ENCODE measurements around the gene APOC3.

Gene APOC3

GRCh38 chr11:116823031-116823843 is 6.5 kb upstream of the APOC3 start, which contains the start of gene APOA4:
Gene APOA4, minus strand, starts transcription at chr11:116823304. Its CDS starts 113 bp downstream, at chr11:116823191.
- no CpG with 5 or more reads among the region's 16 CpGs for WGBS, 2 donors (ENCODE audit: extremely low coverage in 2 of 2, insufficient read length in 2 of 2, insufficient replicate concordance in 1 of 2)
- no peak within 1 kb of the TSS for H3K4me3 ChIP-seq (ENCODE audit: low read length in 2 of 2)
- H4K8ac ChIP-seq (ENCODE audit: low read depth, low read length), result peak within 1 kb of the TSS; percentile 65
- no peak within 1 kb of the TSS for H2BK5ac ChIP-seq (ENCODE audit: low read length)
- no peak within 1 kb of the TSS for H3K14ac ChIP-seq (ENCODE audit: low read length)
- H3K18ac ChIP-seq (ENCODE audit: low read length), result peak within 1 kb of the TSS; percentile 38
- H3K9me3 ChIP-seq (replicated peaks in 1 of 2; ENCODE audit: control insufficient read depth in 2 of 2, insufficient read depth in 1 of 2, low read depth in 1 of 2, low read length in 2 of 2), result no peaks in the 10 kb centered on the region
- H3K4me1 ChIP-seq (ENCODE audit: control insufficient read depth in 2 of 2, insufficient read depth in 1 of 2, low read depth in 1 of 2, low read length in 2 of 2), result peaks cover 0 to 4% of the 10 kb centered on the region in 2 donors
- H2AFZ ChIP-seq (ENCODE audit: low read length), result no peak within 1 kb of the TSS
- no peaks in the 10 kb centered on the region for H3K79me1 ChIP-seq (ENCODE audit: low read depth, low read length)
- H3K9ac ChIP-seq (ENCODE audit: low read depth, low read length, poor library complexity), result peak within 1 kb of the TSS; percentile 9
- no peak within 1 kb of the TSS for H3K4me2 ChIP-seq (ENCODE audit: insufficient read depth, low read length, poor library complexity, severe bottlenecking)
- peaks cover 0 to 8% (median 1%) of the 10 kb centered on the region in 3 experiments for H3K27me3 ChIP-seq (ENCODE audit: control insufficient read depth in 3 of 3, insufficient read depth in 3 of 3, low read depth in 1 of 3, low read length in 3 of 3)
- H2BK15ac ChIP-seq (ENCODE audit: low read length), result peak within 1 kb of the TSS; percentile 87
- no peak within 1 kb of the TSS for H4K91ac ChIP-seq (ENCODE audit: low read depth, low read length, poor library complexity)
- H2BK12ac ChIP-seq (ENCODE audit: low read length), result peak within 1 kb of the TSS; percentile 22
- no peak within 1 kb of the TSS for H3K27ac ChIP-seq (replicated peaks; ENCODE audit: low read length)
- no peak within 1 kb of the TSS for H3K23ac ChIP-seq (ENCODE audit: low read depth, low read length, poor library complexity)
- H2AK5ac ChIP-seq (ENCODE audit: low read depth, low read length), result peak within 1 kb of the TSS; percentile 11
- H3K4ac ChIP-seq (ENCODE audit: low read length), result no peak within 1 kb of the TSS
- DNase-seq (ENCODE audit: low spot score), result no peak
- H3K36me3 ChIP-seq (replicated peaks in 1 of 2; ENCODE audit: control insufficient read depth in 2 of 2, insufficient read depth in 2 of 2, low read length in 2 of 2), result no peaks in the 10 kb centered on the region
- no peak within 1 kb of the TSS for H2BK120ac ChIP-seq (ENCODE audit: low read depth, low read length)

- WGBS, 2 donors (ENCODE audit: extremely low coverage in 2 of 2, insufficient read length in 2 of 2, insufficient replicate concordance in 1 of 2), result no CpG with 5 or more reads among the region's 5 CpGs
- Histone ChIP-seq H3K27ac (replicated peaks; ENCODE audit: low read length) (no peak overlapping the region), H4K8ac (ENCODE audit: low read depth, low read length) (no peak overlapping the region), H3K9ac (ENCODE audit: low read depth, low read length, poor library complexity) (no peak overlapping the region), H2AK5ac (ENCODE audit: low read depth, low read length) (no peak overlapping the region), H2BK12ac (ENCODE audit: low read length) (no peak overlapping the region), H3K4me2 (ENCODE audit: insufficient read depth, low read length, poor library complexity, severe bottlenecking) (no peak overlapping the region), H3K27me3 (ENCODE audit: control insufficient read depth in 3 of 3, insufficient read depth in 3 of 3, low read depth in 1 of 3, low read length in 3 of 3) (peaks cover 0 to 8% (median 1%) of the 10 kb centered on the region in 3 experiments), H3K18ac (ENCODE audit: low read length) (peak overlapping the region; percentile 28), H3K14ac (ENCODE audit: low read length) (no peak overlapping the region), H3K36me3 (replicated peaks in 1 of 2; ENCODE audit: control insufficient read depth in 2 of 2, insufficient read depth in 2 of 2, low read length in 2 of 2) (no peaks in the 10 kb centered on the region), H3K79me1 (ENCODE audit: low read depth, low read length) (no peaks in the 10 kb centered on the region), H3K4ac (ENCODE audit: low read length) (no peak overlapping the region), H3K23ac (ENCODE audit: low read depth, low read length, poor library complexity) (no peak overlapping the region), H4K91ac (ENCODE audit: low read depth, low read length, poor library complexity) (no peak overlapping the region), H2BK120ac (ENCODE audit: low read depth, low read length) (no peak overlapping the region), H3K4me1 (ENCODE audit: control insufficient read depth in 2 of 2, insufficient read depth in 1 of 2, low read depth in 1 of 2, low read length in 2 of 2) (peaks cover 5 to 9% of the 10 kb centered on the region in 2 donors), H2BK15ac (ENCODE audit: low read length) (peak overlapping the region; percentile 78), H3K9me3 (replicated peaks in 1 of 2; ENCODE audit: control insufficient read depth in 2 of 2, insufficient read depth in 1 of 2, low read depth in 1 of 2, low read length in 2 of 2) (no peaks in the 10 kb centered on the region), H2AFZ (ENCODE audit: low read length) (no peak overlapping the region), H3K4me3 (ENCODE audit: low read length in 2 of 2) (no peak overlapping the region), H2BK5ac (ENCODE audit: low read length) (no peak overlapping the region)
- no peak for DNase-seq (ENCODE audit: low spot score)
Measured at GRCh38 chr11:116825434-116825833, 4.3 kb upstream of the APOC3 start.

- Histone ChIP-seq H4K8ac (ENCODE audit: low read depth, low read length) (no peak overlapping the region), H2AFZ (ENCODE audit: low read length) (no peak overlapping the region), H3K14ac (ENCODE audit: low read length) (peak overlapping the region; percentile 75), H2BK12ac (ENCODE audit: low read length) (no peak overlapping the region), H3K4me2 (ENCODE audit: insufficient read depth, low read length, poor library complexity, severe bottlenecking) (no peak overlapping the region), H2BK5ac (ENCODE audit: low read length) (peak overlapping the region; percentile 3), H3K9ac (ENCODE audit: low read depth, low read length, poor library complexity) (no peak overlapping the region), H3K27me3 (ENCODE audit: control insufficient read depth in 3 of 3, insufficient read depth in 3 of 3, low read depth in 1 of 3, low read length in 3 of 3) (peaks cover 0 to 8% (median 1%) of the 10 kb centered on the region in 3 experiments), H3K9me3 (replicated peaks in 1 of 2; ENCODE audit: control insufficient read depth in 2 of 2, insufficient read depth in 1 of 2, low read depth in 1 of 2, low read length in 2 of 2) (no peaks in the 10 kb centered on the region), H3K4me1 (ENCODE audit: control insufficient read depth in 2 of 2, insufficient read depth in 1 of 2, low read depth in 1 of 2, low read length in 2 of 2) (peaks cover 5 to 9% of the 10 kb centered on the region in 2 donors), H3K36me3 (replicated peaks in 1 of 2; ENCODE audit: control insufficient read depth in 2 of 2, insufficient read depth in 2 of 2, low read length in 2 of 2) (no peaks in the 10 kb centered on the region), H2BK120ac (ENCODE audit: low read depth, low read length) (no peak overlapping the region), H3K18ac (ENCODE audit: low read length) (peak overlapping the region; percentile 28), H4K91ac (ENCODE audit: low read depth, low read length, poor library complexity) (no peak overlapping the region), H2AK5ac (ENCODE audit: low read depth, low read length) (no peak overlapping the region), H3K4me3 (ENCODE audit: low read length in 2 of 2) (peak overlapping the region in 1 of 2 donors; percentile 25), H3K4ac (ENCODE audit: low read length) (no peak overlapping the region), H3K79me1 (ENCODE audit: low read depth, low read length) (no peaks in the 10 kb centered on the region), H3K23ac (ENCODE audit: low read depth, low read length, poor library complexity) (peak overlapping the region; percentile 68), H2BK15ac (ENCODE audit: low read length) (peak overlapping the region; percentile 78), H3K27ac (replicated peaks; ENCODE audit: low read length) (no peak overlapping the region)
- no CpG with 5 or more reads among the region's 22 CpGs for WGBS, 2 donors (ENCODE audit: extremely low coverage in 2 of 2, insufficient read length in 2 of 2, insufficient replicate concordance in 1 of 2)
- DNase-seq (ENCODE audit: low spot score), result no peak
Measured at GRCh38 chr11:116825854-116826750, 3.6 kb upstream of the APOC3 start.

All from neuronal stem cell (in vitro differentiated cells).